Measurements from ENCODE around the gene PPP1R8. TPM values are rescaled to one million over a fixed set of nuclear protein-coding genes. Genes with fewer than 3 reads are reported as not detected.
"Not testable (repeated sequence)": the region's sequence is repeated elsewhere in the genome, so short reads cannot be mapped to it uniquely, and the experiment has no call there.

Gene PPP1R8
- total RNA-seq, 2 donors from 2014 or later, result 8.9 to 11.2 TPM

DNA sequence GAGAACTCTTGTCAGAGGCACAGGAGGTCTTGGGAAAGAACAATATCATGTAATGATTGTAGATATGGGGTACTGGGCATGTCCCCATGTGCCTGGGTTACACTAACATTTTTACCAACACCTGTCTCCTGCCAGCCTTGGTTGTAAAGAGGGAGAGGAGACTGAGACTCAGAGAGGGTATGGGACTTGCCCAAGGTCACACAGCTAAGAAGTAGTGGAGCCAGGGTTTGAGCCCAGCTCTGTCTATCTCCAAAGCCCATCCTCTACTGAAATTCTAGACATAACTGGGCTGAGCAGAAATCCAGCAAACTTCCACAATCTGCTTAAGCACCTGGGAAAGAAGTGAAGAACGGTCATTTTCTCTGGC lies 39.1 kb downstream of the PPP1R8 start:
- WGBS, 2 donors, result 83 to 92% methylated on average over 1 of the region's 1 CpG
- Histone ChIP-seq H3K4me1 (peaks cover 8% of the 10 kb centered on the region), H3K4me3 (no peak overlapping the region), H3K36me3 (replicated peaks in 1 of 2; ENCODE audit: insufficient read depth in 1 of 2, low read depth in 2 of 2) (no peaks in the 10 kb centered on the region), H3K27me3 (no peaks in the 10 kb centered on the region), H3K27ac (peak overlapping the region in 1 of 4 donors; percentile 39), H3K9me3 (no peaks in the 10 kb centered on the region)
- ATAC-seq (no peak), DNase-seq (no peak)
- no peak for TF ChIP-seq POLR2A (IDR thresholded peaks at IDR 0.05)
- TF ChIP-seq, protein P1, sequence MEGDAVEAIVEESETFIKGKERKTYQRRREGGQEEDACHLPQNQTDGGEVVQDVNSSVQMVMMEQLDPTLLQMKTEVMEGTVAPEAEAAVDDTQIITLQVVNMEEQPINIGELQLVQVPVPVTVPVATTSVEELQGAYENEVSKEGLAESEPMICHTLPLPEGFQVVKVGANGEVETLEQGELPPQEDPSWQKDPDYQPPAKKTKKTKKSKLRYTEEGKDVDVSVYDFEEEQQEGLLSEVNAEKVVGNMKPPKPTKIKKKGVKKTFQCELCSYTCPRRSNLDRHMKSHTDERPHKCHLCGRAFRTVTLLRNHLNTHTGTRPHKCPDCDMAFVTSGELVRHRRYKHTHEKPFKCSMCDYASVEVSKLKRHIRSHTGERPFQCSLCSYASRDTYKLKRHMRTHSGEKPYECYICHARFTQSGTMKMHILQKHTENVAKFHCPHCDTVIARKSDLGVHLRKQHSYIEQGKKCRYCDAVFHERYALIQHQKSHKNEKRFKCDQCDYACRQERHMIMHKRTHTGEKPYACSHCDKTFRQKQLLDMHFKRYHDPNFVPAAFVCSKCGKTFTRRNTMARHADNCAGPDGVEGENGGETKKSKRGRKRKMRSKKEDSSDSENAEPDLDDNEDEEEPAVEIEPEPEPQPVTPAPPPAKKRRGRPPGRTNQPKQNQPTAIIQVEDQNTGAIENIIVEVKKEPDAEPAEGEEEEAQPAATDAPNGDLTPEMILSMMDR (IDR thresholded peaks at IDR 0.05), result no peak
- intact Hi-C loops (cut with DNase I), result no loop called here

DNA sequence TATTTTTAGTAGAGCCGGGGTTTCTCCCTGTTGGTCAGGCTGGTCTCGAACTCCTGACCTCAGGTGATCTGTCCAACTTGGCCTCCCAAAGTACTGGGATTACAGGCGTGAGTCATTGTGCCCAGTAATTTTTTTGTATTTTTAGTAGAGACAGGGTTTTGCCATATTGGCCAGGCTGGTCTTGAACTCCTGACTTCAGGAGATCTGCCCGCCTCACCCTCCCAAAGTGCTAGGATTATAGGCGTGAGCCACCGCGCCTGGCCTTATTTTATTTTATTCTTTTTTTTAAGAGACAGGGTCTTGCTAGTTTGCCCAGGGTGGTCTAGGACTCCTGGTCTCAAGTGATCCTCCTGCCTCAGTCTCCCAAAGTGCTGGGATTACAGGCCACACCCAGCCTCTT lies 40.5 kb downstream of the PPP1R8 start:
- WGBS, 2 donors, result 85 to 88% methylated on average over 7 of the region's 7 CpGs
- H3K4me3 ChIP-seq; H3K27ac ChIP-seq; H3K27me3 ChIP-seq; ATAC-seq; H3K4me1 ChIP-seq; H3K9me3 ChIP-seq; H3K36me3 ChIP-seq (replicated peaks in 1 of 2; ENCODE audit: insufficient read depth in 1 of 2, low read depth in 2 of 2); DNase-seq; intact Hi-C loops (cut with DNase I): not testable (repeated sequence)

DNA sequence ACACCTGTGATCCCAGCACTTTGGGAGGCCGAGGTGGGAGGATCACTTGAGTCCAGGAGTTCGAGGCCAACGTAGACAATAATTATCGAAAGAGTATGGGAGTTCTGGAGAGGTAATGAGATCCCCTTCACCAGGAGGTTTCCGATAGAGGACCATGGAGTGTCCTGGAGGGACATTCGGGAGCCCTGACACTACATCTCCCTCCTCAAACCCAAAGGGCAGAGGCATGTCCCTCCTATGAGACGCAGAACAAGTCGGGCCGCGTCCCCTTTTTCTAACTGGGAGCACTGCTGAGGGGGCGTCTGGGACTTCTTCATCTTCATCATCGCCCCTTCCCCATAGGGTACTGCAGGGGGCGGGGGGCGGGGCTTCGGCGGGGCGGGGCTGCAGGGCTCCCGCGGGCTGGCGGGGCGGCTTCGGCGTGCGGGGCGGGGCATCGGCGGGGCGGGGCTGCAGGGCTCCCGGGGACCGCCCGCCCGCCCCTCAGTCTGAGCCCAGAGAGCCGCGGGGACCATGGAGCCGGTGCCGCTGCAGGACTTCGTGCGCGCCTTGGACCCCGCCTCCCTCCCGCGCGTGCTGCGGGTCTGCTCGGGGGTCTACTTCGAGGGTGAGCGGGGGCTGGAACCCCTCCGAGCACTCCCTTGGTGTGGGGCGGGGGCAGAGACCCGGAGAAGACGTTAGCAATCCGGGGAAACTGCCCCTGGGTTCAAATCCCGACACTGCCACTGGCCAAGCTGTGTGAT lies 41.6 kb downstream of the PPP1R8 start, which contains the start of gene THEMIS2:
THEMIS2 (plus strand) TSS at position 486 of the 743 bp plus-strand sequence; CDS start at position 514, 28 bp downstream.
- TF ChIP-seq POLR2A (IDR thresholded peaks at IDR 0.05), result peak; percentile 18 to 73 (median 19)
- TF ChIP-seq, protein P1 (IDR thresholded peaks at IDR 0.05), result no peak
- DNase-seq, result peak; percentile 44 to 70 (median 62)
- peaks cover 8% of the 10 kb centered on the region for H3K4me1 ChIP-seq
- peak within 1 kb of the TSS in 1 of 4 donors; percentile 73 for H3K27ac ChIP-seq
- WGBS, 2 donors, result 9 to 46% methylated on average over 12 to 45 of the region's 53 CpGs
- ATAC-seq, result peak; percentile 63
- H3K4me3 ChIP-seq, result peak within 1 kb of the TSS in 1 of 2 donors; percentile 46
- H3K9me3 ChIP-seq, result no peaks in the 10 kb centered on the region
- no peaks in the 10 kb centered on the region for H3K36me3 ChIP-seq (replicated peaks in 1 of 2; ENCODE audit: insufficient read depth in 1 of 2, low read depth in 2 of 2)
- H3K27me3 ChIP-seq, result no peaks in the 10 kb centered on the region
- intact Hi-C loops (cut with DNase I), result no loop called here

DNA sequence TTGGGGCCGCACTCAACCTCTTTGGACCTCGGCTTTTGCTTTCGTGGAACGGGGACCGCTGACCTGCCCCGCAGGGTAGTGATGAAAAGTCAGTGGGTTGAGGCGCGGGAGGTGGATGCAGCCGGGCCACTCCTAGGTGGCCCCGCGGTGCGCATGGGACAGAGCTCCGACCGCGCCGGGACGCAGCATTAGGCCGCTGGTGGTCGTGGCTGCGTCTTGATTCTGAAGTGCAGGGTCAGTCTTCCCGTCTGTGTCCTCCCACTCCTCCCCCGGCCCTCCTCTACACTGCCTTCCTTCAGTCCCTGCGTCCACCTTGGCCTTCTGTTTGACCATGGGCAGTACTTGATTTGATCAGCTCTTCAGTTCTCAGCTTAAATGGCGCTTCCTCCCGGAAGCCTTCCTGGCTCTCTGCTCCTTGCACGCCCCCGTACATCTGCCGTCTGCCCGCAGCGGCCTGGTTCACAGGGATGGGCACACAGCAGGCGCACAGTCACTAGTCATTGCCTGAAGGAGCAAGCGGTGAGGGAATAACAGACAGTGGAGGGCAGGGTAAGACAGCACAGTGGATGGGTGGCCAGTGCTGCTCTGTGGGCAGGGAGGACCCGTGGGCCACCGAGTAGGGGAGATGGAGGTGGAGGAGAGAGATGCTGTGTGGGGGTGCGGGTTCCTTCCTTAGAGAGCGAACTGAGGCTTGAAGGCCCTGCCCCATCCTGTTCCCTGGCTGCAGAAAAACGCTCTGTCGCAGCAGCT lies 42.4 kb downstream of the PPP1R8 start:
- Histone ChIP-seq H3K4me1 (peaks cover 8% of the 10 kb centered on the region), H3K9me3 (no peaks in the 10 kb centered on the region), H3K4me3 (peak overlapping the region in 1 of 2 donors; percentile 46), H3K27ac (peak overlapping the region in 1 of 4 donors; percentile 73), H3K27me3 (no peaks in the 10 kb centered on the region), H3K36me3 (replicated peaks in 1 of 2; ENCODE audit: insufficient read depth in 1 of 2, low read depth in 2 of 2) (no peaks in the 10 kb centered on the region)
- ATAC-seq, result peak; percentile 5
- intact Hi-C loops (cut with DNase I), result no loop called here
- TF ChIP-seq, protein P1 (IDR thresholded peaks at IDR 0.05), result no peak
- TF ChIP-seq POLR2A (IDR thresholded peaks at IDR 0.05), result peak in 1 of 3 donors; percentile 0
- WGBS, 2 donors, result 14 to 25% methylated on average over 31 to 38 of the region's 38 CpGs
- no peak for DNase-seq

DNA sequence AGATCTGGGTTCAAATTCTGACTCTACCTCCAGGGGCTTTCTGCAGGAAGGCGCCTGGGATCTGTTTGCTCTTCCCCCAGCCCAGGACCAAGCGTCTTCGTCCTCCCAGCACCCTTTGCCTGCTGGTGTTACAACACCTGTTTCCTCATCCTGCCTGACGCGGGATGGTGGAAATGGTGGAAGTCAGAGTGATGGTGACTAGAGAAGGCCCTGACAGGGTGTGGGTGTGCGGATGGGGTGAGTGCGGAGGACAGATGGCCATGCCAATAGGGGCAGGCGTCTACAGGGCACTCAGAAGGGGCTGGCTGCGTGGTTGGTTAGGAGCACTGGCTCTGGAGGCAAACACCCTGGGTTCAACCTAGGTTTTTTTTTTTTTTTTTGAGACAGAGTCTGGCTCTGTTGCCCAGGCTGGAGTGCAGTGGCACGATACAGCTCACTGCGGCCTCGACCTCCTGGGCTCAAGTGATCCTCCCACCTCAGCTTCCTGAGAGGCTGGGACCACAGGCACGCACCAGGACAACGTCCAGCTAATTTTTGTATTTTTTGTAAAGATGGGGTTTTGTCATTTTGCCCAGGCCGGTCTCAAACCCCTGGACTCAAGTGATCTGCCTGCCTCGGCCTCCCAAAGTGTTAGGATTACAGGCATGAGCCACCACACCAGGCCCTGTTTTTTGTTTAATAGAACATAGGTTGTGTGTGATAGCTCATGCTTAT lies 43.2 kb downstream of the PPP1R8 start:
- no peak overlapping the region for H3K4me3 ChIP-seq
- H3K9me3 ChIP-seq, result no peaks in the 10 kb centered on the region
- TF ChIP-seq POLR2A (IDR thresholded peaks at IDR 0.05), result peak in 1 of 3 donors; percentile 23
- TF ChIP-seq, protein P1 (IDR thresholded peaks at IDR 0.05), result no peak
- WGBS, 2 donors, result 76 to 85% methylated on average over 13 to 15 of the region's 16 CpGs
- peaks cover 8% of the 10 kb centered on the region for H3K4me1 ChIP-seq
- DNase-seq, result peak in 1 of 4 donors; percentile 48
- no peaks in the 10 kb centered on the region for H3K36me3 ChIP-seq (replicated peaks in 1 of 2; ENCODE audit: insufficient read depth in 1 of 2, low read depth in 2 of 2)
- H3K27me3 ChIP-seq, result no peaks in the 10 kb centered on the region
- peak overlapping the region in 1 of 4 donors; percentile 73 for H3K27ac ChIP-seq
- ATAC-seq, result no peak
- intact Hi-C loops (cut with DNase I), result no loop called here
